DND-41 (cell line): ENCODE measurements around the gene UBQLN2.

Source experiments
- ATAC-seq: fragments of 200-7000 bp; cut with Tn5 transposase; 3 replicates; pipeline ENCODE4 v1.9.1; 2021; ENCODE audit warnings: low read depth; ENCODE audit not compliant: insufficient read depth
- DNase-seq: peaks from one replicate; pipeline ENCODE4 v3.0.0-alpha.2; 2020
- H2AFZ ChIP-seq: 2 replicates; pipeline ENCODE4 v1.6.0; 2012; ENCODE audit warnings: low read depth, low read length
- H3K27ac ChIP-seq: 2 replicates; pipeline ENCODE4 v1.5.1; 2012; ENCODE audit warnings: low read length, inconsistent platforms
- H3K27me3 ChIP-seq: fragments of 200-600 bp; sonication (generic); 2 replicates; pipeline ENCODE4 v1.6.0; 2012; ENCODE audit warnings: low read length, mild to moderate bottlenecking, inconsistent platforms; ENCODE audit not compliant: insufficient read depth, poor library complexity
- H3K36me3 ChIP-seq: 2 replicates; pipeline ENCODE4 v1.5.1; 2012; ENCODE audit warnings: low read length, inconsistent platforms; ENCODE audit not compliant: insufficient read depth
- H3K4me1 ChIP-seq: 2 replicates; pipeline ENCODE4 v1.5.1; 2012; ENCODE audit warnings: mild to moderate bottlenecking, low read length; ENCODE audit not compliant: insufficient read depth
- H3K4me2 ChIP-seq: 2 replicates; pipeline ENCODE4 v1.6.0; 2012; ENCODE audit warnings: mild to moderate bottlenecking, moderate library complexity, low read length, inconsistent platforms; ENCODE audit not compliant: insufficient read depth
- H3K4me3 ChIP-seq, 2 experiments: fragments of 200-600 bp in 1 of 2; shearing (Covaris generic) in 1 of 2; 2 replicates each; pipeline ENCODE4 v1.5.1; 2012 to 2016; ENCODE audit warnings: inconsistent platforms in 2 of 2, low read length in 2 of 2, mild to moderate bottlenecking in 2 of 2, low read depth in 1 of 2, moderate library complexity in 1 of 2
- H3K79me2 ChIP-seq: 2 replicates; pipeline ENCODE4 v1.6.0; 2012; ENCODE audit warnings: low read length, inconsistent platforms; ENCODE audit not compliant: insufficient read depth
- H3K9ac ChIP-seq: 2 replicates; pipeline ENCODE4 v1.6.0; 2012; ENCODE audit warnings: low read depth, mild to moderate bottlenecking, inconsistent platforms, low read length, moderate library complexity
- H3K9me3 ChIP-seq: 2 replicates; pipeline ENCODE4 v1.5.1; 2012; ENCODE audit warnings: low read length, moderate library complexity, mild to moderate bottlenecking, inconsistent platforms; ENCODE audit not compliant: insufficient read depth, severe bottlenecking
- H4K20me1 ChIP-seq: 2 replicates; pipeline ENCODE4 v1.6.0; 2012; ENCODE audit warnings: low read length; ENCODE audit not compliant: insufficient read depth
- CTCF ChIP-seq: IDR thresholded peaks from 2 replicates; pipeline ENCODE4 v1.5.1; 2012; ENCODE audit warnings: borderline replicate concordance, low read length, moderate library complexity, mild to moderate bottlenecking; ENCODE audit not compliant: poor library complexity, severe bottlenecking; ENCODE audit errors: extremely low read depth
- EZH2 ChIP-seq: IDR thresholded peaks from 3 replicates; pipeline ENCODE4 v1.6.1; 2012; ENCODE audit warnings: borderline replicate concordance, low read depth, mild to moderate bottlenecking, moderate library complexity, low read length, inconsistent platforms; ENCODE audit not compliant: severe bottlenecking

The UBQLN2 gene

GRCh38 chrX:56572975-56573374 lies 9.5 kb downstream of the UBQLN2 start:
- H3K9me3 ChIP-seq: no peaks in the 10 kb centered on the region
- H3K4me1 ChIP-seq: peaks cover 12% of the 10 kb centered on the region
- peaks cover 19% of the 10 kb centered on the region for H3K36me3 ChIP-seq
- no peak overlapping the region for H3K4me3 ChIP-seq
- DNase-seq (no peak), ATAC-seq (peak; percentile 73)
- TF ChIP-seq EZH2: no peak
- no peak for TF ChIP-seq CTCF
- peaks cover 8% of the 10 kb centered on the region; the same call in 1 of the 2 replicates for H4K20me1 ChIP-seq
- peaks cover 53% of the 10 kb centered on the region for H3K79me2 ChIP-seq
- H3K9ac ChIP-seq: no peak overlapping the region
- H3K27ac ChIP-seq: no peak overlapping the region
- no peak overlapping the region for H2AFZ ChIP-seq
- H3K27me3 ChIP-seq: no peaks in the 10 kb centered on the region
- H3K4me2 ChIP-seq: no peak overlapping the region

GRCh38 chrX:56574861-56575260 lies 11.4 kb downstream of the UBQLN2 start:
- Histone ChIP-seq H3K36me3 (peaks cover 6% of the 10 kb centered on the region; the same call in 1 of the 2 replicates), H3K4me2 (no peak overlapping the region), H3K27me3 (no peaks in the 10 kb centered on the region), H3K27ac (no peak overlapping the region), H3K9me3 (no peaks in the 10 kb centered on the region), H2AFZ (no peak overlapping the region), H3K4me1 (no peaks in the 10 kb centered on the region), H3K4me3 (no peak overlapping the region), H3K9ac (no peak overlapping the region), H4K20me1 (no peaks in the 10 kb centered on the region), H3K79me2 (peaks cover 47% of the 10 kb centered on the region)
- DNase-seq (no peak), ATAC-seq (no peak)
- TF ChIP-seq EZH2 (no peak), CTCF (no peak)

- TF ChIP-seq CTCF (no peak), EZH2 (no peak)
- Histone ChIP-seq H4K20me1 (no peaks in the 10 kb centered on the region), H3K4me3 (no peak overlapping the region), H3K4me1 (no peaks in the 10 kb centered on the region), H3K36me3 (peaks cover 3% of the 10 kb centered on the region; the same call in 1 of the 2 replicates), H3K27me3 (no peaks in the 10 kb centered on the region), H3K79me2 (peaks cover 50% of the 10 kb centered on the region), H3K4me2 (no peak overlapping the region), H3K9me3 (peaks cover 4% of the 10 kb centered on the region), H3K27ac (no peak overlapping the region), H2AFZ (no peak overlapping the region), H3K9ac (no peak overlapping the region)
- no peak for DNase-seq
- ATAC-seq: no peak
Measured at GRCh38 chrX:56576721-56577120, 13.3 kb downstream of the UBQLN2 start.
